PC-9 (cell line): ENCODE data around the gene R3HDM2.

ENCODE experiments used
- CTCF ChIP-seq: fragments of 200-600 bp; sonication (generic); conservative IDR thresholded peaks from 2 replicates; pipeline ENCODE4 v1.6.1; 2017; ENCODE audit warnings: mixed run types, antibody characterized with exemption, mild to moderate bottlenecking, moderate library complexity
- EZH2 ChIP-seq: fragments of 200-600 bp; sonication (generic); IDR thresholded peaks from 2 replicates; pipeline ENCODE4 v1.8.0; 2017; ENCODE audit warnings: antibody characterized with exemption, low read depth

GRCh38 chr12:57416039-57416996, 14.5 kb downstream of the R3HDM2 start:
- no peak for TF ChIP-seq CTCF
- no peak for TF ChIP-seq EZH2
